Esophagus squamous epithelium (tissue), 4 donors: ENCODE results near the gene NOTUM.

Experiments
- POLR2A ChIP-seq, 4 donors: fragments of 450-650 bp; IDR thresholded peaks; one replicate each; pipeline ENCODE4 v1.6.1; 2017; ENCODE audit warnings: antibody characterized with exemption in 4 of 4, mild to moderate bottlenecking in 4 of 4, moderate library complexity in 3 of 4
- TF ChIP-seq, protein P1 (sequence below), 6 experiments: fragments of 450-650 bp in 4 of 6; fragments of 200-600 bp in 2 of 6; sonication (generic) in 2 of 6; IDR thresholded peaks; one replicate each; pipeline ENCODE4 v1.5.1; 2016 to 2019; ENCODE audit warnings: antibody characterized with exemption in 6 of 6, mild to moderate bottlenecking in 4 of 6, moderate library complexity in 4 of 6

DNA sequence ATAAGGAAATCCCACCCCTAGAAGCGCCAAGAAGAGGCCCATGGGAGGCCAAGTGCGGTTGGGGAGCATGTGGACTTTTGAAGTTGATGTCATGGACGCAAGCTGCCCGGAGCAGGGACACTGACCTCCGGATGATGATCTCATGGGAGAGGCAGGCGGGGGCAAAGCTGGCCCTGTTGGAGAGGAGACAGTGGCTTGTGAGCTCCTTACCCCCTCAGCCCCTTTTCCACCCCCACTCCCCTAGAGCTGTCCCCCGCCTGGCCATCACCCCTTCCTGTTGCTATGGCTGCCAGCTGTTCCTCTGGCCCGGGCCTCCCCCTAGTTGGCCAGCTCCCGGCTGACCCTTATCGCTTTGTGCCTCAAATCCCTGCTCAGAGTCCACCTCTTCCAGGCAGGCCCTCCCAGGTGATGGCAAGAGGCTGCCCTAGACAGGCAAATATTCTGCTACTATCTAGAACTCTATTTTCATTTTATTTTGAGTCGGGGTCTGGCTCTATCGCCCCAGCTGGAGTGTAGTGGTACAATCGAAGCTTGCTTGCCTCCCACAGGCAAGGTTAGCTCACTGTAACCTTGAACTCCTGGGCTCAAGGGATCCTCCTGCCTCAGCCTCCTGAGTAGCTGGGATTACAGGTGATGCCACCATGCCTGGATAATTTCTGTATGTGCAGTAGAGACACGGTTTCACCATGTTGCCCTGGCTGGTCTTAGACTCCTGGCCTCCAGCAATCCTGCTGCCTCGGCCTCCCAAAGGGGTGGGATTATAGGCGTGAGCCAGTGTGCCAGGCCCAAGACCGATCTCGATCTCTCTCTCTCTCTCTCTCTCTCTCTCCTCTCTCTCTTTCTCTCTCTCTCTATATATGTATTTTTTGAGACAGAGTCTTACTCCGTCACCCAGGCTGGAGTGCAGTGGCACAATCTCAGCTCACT lies 6.6 kb downstream of the NOTUM start:
- no peak for TF ChIP-seq POLR2A (IDR thresholded peaks at IDR 0.05)
- TF ChIP-seq, protein P1, sequence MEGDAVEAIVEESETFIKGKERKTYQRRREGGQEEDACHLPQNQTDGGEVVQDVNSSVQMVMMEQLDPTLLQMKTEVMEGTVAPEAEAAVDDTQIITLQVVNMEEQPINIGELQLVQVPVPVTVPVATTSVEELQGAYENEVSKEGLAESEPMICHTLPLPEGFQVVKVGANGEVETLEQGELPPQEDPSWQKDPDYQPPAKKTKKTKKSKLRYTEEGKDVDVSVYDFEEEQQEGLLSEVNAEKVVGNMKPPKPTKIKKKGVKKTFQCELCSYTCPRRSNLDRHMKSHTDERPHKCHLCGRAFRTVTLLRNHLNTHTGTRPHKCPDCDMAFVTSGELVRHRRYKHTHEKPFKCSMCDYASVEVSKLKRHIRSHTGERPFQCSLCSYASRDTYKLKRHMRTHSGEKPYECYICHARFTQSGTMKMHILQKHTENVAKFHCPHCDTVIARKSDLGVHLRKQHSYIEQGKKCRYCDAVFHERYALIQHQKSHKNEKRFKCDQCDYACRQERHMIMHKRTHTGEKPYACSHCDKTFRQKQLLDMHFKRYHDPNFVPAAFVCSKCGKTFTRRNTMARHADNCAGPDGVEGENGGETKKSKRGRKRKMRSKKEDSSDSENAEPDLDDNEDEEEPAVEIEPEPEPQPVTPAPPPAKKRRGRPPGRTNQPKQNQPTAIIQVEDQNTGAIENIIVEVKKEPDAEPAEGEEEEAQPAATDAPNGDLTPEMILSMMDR (IDR thresholded peaks at IDR 0.05), result no peak
